SK-N-SH treated with all-trans-retinoic acid at 6 μM for 48 hours (cell line): ENCODE results near the gene DDX10.

Experiments used
- ATAC-seq: fragments of 200-7000 bp; cut with Tn5 transposase; 3 replicates; pipeline ENCODE4 v1.9.1; 2020; ENCODE audit warnings: mild to moderate bottlenecking, moderate library complexity
- ARNTL ChIP-seq: fragments of 450-650 bp; formaldehyde crosslinking; IDR thresholded peaks from 2 replicates; pipeline ENCODE4 v1.5.0; 2020; ENCODE audit warnings: low read depth, mild to moderate bottlenecking, moderate library complexity, borderline replicate concordance
- BACH2 ChIP-seq: fragments of 250-450 bp; sonication (Bioruptor Pico); IDR thresholded peaks from 2 replicates; pipeline ENCODE4 v1.9.0; 2021; ENCODE audit warnings: mild to moderate bottlenecking, borderline replicate concordance
- CSDC2 ChIP-seq: fragments of 250-450 bp; sonication (Bioruptor Pico); IDR thresholded peaks from 2 replicates; pipeline ENCODE4 v1.5.0; 2020; ENCODE audit warnings: mild to moderate bottlenecking, moderate library complexity
- ESRRG ChIP-seq: fragments of 250-450 bp; sonication (Bioruptor Pico); IDR thresholded peaks from 2 replicates; pipeline ENCODE4 v1.6.1; 2021; ENCODE audit warnings: mild to moderate bottlenecking
- GLIS3 ChIP-seq: fragments of 250-450 bp; sonication (Bioruptor Pico); IDR thresholded peaks from 2 replicates; pipeline ENCODE4 v1.5.0; 2020; ENCODE audit warnings: mild to moderate bottlenecking, moderate library complexity
- ISL1 ChIP-seq: fragments of 250-450 bp; sonication (Bioruptor Pico); IDR thresholded peaks from 2 replicates; pipeline ENCODE4 v2.1.2; 2022; ENCODE audit warnings: mild to moderate bottlenecking, moderate library complexity
- OSR1 ChIP-seq: fragments of 250-450 bp; sonication (Bioruptor Pico); IDR thresholded peaks from 2 replicates; pipeline ENCODE4 v1.8.0; 2022; ENCODE audit warnings: moderate library complexity, mild to moderate bottlenecking, inconsistent platforms
- PPARA ChIP-seq: fragments of 250-450 bp; sonication (Bioruptor Pico); IDR thresholded peaks from 2 replicates; pipeline ENCODE4 v1.5.0; 2020; ENCODE audit warnings: mild to moderate bottlenecking, borderline replicate concordance
- RARB ChIP-seq: fragments of 250-450 bp; sonication (Bioruptor Pico); IDR thresholded peaks from 2 replicates; pipeline ENCODE4 v1.8.0; 2021; ENCODE audit warnings: mild to moderate bottlenecking, moderate library complexity
- SNAI2 ChIP-seq: fragments of 250-450 bp; sonication (Bioruptor Pico); IDR thresholded peaks from 2 replicates; pipeline ENCODE4 v1.5.0; 2020; ENCODE audit warnings: mild to moderate bottlenecking, moderate library complexity
- TCF4 ChIP-seq: fragments of 250-450 bp; sonication (Bioruptor Pico); IDR thresholded peaks from 2 replicates; pipeline ENCODE4 v1.8.0; 2021; ENCODE audit warnings: mild to moderate bottlenecking, moderate library complexity, borderline replicate concordance
- TOX ChIP-seq: fragments of 250-450 bp; sonication (Bioruptor Pico); IDR thresholded peaks from 2 replicates; pipeline ENCODE4 v1.8.0; 2021; ENCODE audit warnings: mild to moderate bottlenecking, moderate library complexity, borderline replicate concordance
- ZC3H10 ChIP-seq: fragments of 250-450 bp; sonication (Bioruptor Pico); IDR thresholded peaks from 2 replicates; pipeline ENCODE4 v1.5.1; 2021; ENCODE audit warnings: mild to moderate bottlenecking, moderate library complexity
- ZFP3 ChIP-seq: fragments of 250-450 bp; sonication (Bioruptor Pico); IDR thresholded peaks from 2 replicates; pipeline ENCODE4 v1.5.0; 2020; ENCODE audit warnings: mild to moderate bottlenecking, moderate library complexity
- ZFP30 ChIP-seq: fragments of 450-650 bp; formaldehyde crosslinking; IDR thresholded peaks from 2 replicates; pipeline ENCODE4 v1.5.0; 2022; ENCODE audit warnings: mild to moderate bottlenecking, moderate library complexity
- ZNF565 ChIP-seq: fragments of 450-650 bp; formaldehyde crosslinking; conservative IDR thresholded peaks from 2 replicates; pipeline ENCODE4 v1.5.0; 2020; ENCODE audit warnings: low read depth, mild to moderate bottlenecking, moderate library complexity
- ZNF70 ChIP-seq: fragments of 450-650 bp; formaldehyde crosslinking; IDR thresholded peaks from 2 replicates; pipeline ENCODE4 v1.5.0; 2020; ENCODE audit warnings: mild to moderate bottlenecking, moderate library complexity
- ZNF8 ChIP-seq: fragments of 450-650 bp; formaldehyde crosslinking; IDR thresholded peaks from 2 replicates; pipeline ENCODE4 v1.5.0; 2020; ENCODE audit warnings: mild to moderate bottlenecking, moderate library complexity
- TF ChIP-seq, protein P1 (sequence below): fragments of 250-450 bp; sonication (Bioruptor Pico); IDR thresholded peaks from 2 replicates; pipeline ENCODE4 v1.8.0; 2020; ENCODE audit warnings: mild to moderate bottlenecking, moderate library complexity, borderline replicate concordance
- TF ChIP-seq, protein P2 (sequence below): fragments of 250-450 bp; sonication (Bioruptor Pico); IDR thresholded peaks from 2 replicates; pipeline ENCODE4 v1.5.1; 2021; ENCODE audit warnings: mild to moderate bottlenecking, moderate library complexity
- TF ChIP-seq, protein P3 (sequence below): fragments of 250-450 bp; sonication (Bioruptor Pico); IDR thresholded peaks from 2 replicates; pipeline ENCODE4 v1.8.0; 2021; ENCODE audit warnings: low read depth, mild to moderate bottlenecking, moderate library complexity, borderline replicate concordance

Gene DDX10

DNA sequence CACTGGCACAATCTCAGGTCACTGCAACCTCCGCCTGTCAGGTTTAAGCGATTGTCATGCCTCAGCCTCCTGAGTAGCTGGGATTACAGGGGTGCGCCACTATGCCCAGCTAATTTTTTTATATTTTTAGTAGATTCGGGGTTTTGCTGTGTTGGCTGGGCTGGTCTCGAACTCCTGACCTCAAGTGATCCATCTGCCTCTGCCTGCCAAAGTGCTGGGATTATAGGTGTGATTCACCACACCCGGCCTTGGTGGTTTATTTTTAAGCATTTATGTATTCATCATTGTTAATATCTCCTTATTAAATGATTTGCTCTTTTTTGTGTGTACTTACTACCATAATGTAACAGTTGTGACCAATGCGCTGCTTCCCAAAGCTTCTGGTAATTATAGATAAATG lies 171.7 kb downstream of the DDX10 start:
- no peak for ATAC-seq
- no peak for TF ChIP-seq PPARA (CRISPR knock-in tag)
- no peak for TF ChIP-seq OSR1 (CRISPR knock-in tag)
- no peak for TF ChIP-seq ESRRG (CRISPR knock-in tag)
- no peak for TF ChIP-seq TOX (CRISPR knock-in tag)
- no peak for TF ChIP-seq ZFP3 (CRISPR knock-in tag)
- TF ChIP-seq, protein P1, sequence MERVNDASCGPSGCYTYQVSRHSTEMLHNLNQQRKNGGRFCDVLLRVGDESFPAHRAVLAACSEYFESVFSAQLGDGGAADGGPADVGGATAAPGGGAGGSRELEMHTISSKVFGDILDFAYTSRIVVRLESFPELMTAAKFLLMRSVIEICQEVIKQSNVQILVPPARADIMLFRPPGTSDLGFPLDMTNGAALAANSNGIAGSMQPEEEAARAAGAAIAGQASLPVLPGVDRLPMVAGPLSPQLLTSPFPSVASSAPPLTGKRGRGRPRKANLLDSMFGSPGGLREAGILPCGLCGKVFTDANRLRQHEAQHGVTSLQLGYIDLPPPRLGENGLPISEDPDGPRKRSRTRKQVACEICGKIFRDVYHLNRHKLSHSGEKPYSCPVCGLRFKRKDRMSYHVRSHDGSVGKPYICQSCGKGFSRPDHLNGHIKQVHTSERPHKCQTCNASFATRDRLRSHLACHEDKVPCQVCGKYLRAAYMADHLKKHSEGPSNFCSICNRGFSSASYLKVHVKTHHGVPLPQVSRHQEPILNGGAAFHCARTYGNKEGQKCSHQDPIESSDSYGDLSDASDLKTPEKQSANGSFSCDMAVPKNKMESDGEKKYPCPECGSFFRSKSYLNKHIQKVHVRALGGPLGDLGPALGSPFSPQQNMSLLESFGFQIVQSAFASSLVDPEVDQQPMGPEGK (CRISPR knock-in tag), result no peak
- no peak for TF ChIP-seq CSDC2
- TF ChIP-seq ISL1 (CRISPR knock-in tag), result no peak
- TF ChIP-seq, protein P2, sequence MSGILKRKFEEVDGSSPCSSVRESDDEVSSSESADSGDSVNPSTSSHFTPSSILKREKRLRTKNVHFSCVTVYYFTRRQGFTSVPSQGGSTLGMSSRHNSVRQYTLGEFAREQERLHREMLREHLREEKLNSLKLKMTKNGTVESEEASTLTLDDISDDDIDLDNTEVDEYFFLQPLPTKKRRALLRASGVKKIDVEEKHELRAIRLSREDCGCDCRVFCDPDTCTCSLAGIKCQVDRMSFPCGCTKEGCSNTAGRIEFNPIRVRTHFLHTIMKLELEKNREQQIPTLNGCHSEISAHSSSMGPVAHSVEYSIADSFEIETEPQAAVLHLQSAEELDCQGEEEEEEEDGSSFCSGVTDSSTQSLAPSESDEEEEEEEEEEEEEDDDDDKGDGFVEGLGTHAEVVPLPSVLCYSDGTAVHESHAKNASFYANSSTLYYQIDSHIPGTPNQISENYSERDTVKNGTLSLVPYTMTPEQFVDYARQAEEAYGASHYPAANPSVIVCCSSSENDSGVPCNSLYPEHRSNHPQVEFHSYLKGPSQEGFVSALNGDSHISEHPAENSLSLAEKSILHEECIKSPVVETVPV (CRISPR knock-in tag), result no peak
- no peak for TF ChIP-seq ZFP30
- TF ChIP-seq SNAI2 (CRISPR knock-in tag), result no peak
- TF ChIP-seq ZC3H10, result no peak
- TF ChIP-seq ARNTL (CRISPR knock-in tag), result no peak
- TF ChIP-seq ZNF70 (CRISPR knock-in tag), result no peak
- no peak for TF ChIP-seq ZNF8 (CRISPR knock-in tag)

DNA sequence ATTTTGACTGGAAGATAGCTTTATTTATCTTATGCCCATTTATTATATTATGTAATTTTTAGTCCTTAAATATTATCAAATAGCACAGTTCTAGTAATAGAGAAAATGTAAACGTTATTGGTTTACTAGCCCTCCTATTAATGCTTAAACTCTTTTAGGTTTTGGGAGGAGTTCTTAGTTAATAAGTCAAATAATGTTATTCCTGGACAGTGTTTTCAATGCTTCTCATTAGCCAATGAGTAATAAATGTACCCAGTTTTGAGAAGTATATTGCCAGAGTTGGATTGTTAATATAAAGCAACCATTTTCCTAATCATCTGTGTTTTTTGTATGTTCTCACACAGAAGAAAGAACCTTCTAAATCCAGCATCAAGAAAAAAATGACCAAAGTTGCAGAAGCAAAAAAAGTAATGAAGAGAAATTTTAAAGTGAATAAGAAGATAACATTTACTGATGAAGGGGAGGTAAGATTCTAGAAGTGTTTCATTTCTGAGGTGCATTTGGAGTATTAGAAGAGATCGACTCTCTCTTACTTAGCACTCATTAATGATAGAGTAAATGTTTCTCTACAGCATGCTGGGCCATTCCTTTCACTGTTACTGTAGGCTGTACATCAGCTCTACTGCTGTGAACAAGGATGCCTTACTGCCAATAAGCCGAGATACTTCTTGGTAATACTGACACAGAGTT lies 173.4 kb downstream of the DDX10 start:
- ATAC-seq, result no peak
- no peak for TF ChIP-seq PPARA (CRISPR knock-in tag)
- TF ChIP-seq ZFP30, result no peak
- no peak for TF ChIP-seq ZNF8 (CRISPR knock-in tag)
- no peak for TF ChIP-seq GLIS3 (CRISPR knock-in tag)
- no peak for TF ChIP-seq TCF4 (CRISPR knock-in tag)
- TF ChIP-seq BACH2 (CRISPR knock-in tag), result no peak
- no peak for TF ChIP-seq OSR1 (CRISPR knock-in tag)
- TF ChIP-seq, protein P3, sequence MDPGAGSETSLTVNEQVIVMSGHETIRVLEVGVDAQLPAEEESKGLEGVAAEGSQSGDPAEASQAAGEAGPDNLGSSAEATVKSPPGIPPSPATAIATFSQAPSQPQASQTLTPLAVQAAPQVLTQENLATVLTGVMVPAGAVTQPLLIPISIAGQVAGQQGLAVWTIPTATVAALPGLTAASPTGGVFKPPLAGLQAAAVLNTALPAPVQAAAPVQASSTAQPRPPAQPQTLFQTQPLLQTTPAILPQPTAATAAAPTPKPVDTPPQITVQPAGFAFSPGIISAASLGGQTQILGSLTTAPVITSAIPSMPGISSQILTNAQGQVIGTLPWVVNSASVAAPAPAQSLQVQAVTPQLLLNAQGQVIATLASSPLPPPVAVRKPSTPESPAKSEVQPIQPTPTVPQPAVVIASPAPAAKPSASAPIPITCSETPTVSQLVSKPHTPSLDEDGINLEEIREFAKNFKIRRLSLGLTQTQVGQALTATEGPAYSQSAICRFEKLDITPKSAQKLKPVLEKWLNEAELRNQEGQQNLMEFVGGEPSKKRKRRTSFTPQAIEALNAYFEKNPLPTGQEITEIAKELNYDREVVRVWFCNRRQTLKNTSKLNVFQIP (CRISPR knock-in tag), result no peak
- TF ChIP-seq ESRRG (CRISPR knock-in tag), result no peak
- TF ChIP-seq, all 23 proteins: peak for 0

DNA sequence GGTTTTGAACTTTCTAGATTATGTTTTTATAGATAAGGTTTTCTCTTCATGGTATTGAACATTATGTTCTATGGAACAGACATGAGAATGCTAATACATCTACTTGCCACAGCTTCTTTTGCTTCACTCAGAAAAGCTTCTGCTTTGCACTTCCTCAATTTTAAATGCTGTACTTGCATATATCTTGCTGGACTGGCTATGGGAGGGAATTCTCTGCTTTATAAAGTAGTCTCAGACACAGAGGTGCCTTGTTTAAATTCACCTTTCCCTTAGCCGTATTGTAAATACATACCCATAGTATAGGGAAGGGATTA lies 173.9 kb downstream of the DDX10 start:
- TF ChIP-seq TOX (CRISPR knock-in tag) (no peak), BACH2 (CRISPR knock-in tag) (no peak), TCF4 (CRISPR knock-in tag) (no peak), ZNF70 (CRISPR knock-in tag) (no peak), ZNF565 (no peak), SNAI2 (CRISPR knock-in tag) (no peak), GLIS3 (CRISPR knock-in tag) (no peak), PPARA (CRISPR knock-in tag) (no peak), ZFP3 (CRISPR knock-in tag) (no peak), ZC3H10 (no peak), OSR1 (CRISPR knock-in tag) (no peak), ZNF8 (CRISPR knock-in tag) (no peak), RARB (CRISPR knock-in tag) (no peak), CSDC2 (no peak), ISL1 (CRISPR knock-in tag) (no peak), ESRRG (CRISPR knock-in tag) (no peak)
- TF ChIP-seq, protein P2 (CRISPR knock-in tag), result no peak
- TF ChIP-seq, all 23 proteins: peak for 0
- ATAC-seq, result no peak

DNA sequence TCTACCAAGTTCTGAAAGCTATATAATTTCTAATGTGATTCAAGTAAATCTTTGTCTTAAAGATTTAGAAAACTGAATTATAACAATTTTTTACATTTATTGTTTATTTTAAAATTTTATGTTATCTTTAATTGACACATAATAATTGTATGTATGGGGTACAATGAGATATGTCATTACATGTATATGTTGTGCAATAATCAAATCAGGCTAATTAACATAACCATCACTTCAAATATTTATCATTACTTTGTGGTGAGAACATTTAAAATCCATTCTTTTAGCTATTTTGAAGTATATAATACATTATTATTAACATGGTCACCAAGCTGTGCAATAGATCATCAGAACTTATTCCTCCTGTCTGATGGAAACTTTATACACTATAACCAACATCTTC lies 181.1 kb downstream of the DDX10 start:
- no peak for ATAC-seq
- TF ChIP-seq PPARA (CRISPR knock-in tag), result no peak
- TF ChIP-seq, protein P3 (CRISPR knock-in tag), result no peak
- TF ChIP-seq TOX (CRISPR knock-in tag), result no peak
- TF ChIP-seq BACH2 (CRISPR knock-in tag), result no peak
- TF ChIP-seq RARB (CRISPR knock-in tag), result no peak
- TF ChIP-seq CSDC2, result no peak
